ENCODE data around the gene SYNGR2.
A peak's percentile ranks its signal among the peaks of the same experiment; 100 is the strongest.

The SYNGR2 gene

DNA sequence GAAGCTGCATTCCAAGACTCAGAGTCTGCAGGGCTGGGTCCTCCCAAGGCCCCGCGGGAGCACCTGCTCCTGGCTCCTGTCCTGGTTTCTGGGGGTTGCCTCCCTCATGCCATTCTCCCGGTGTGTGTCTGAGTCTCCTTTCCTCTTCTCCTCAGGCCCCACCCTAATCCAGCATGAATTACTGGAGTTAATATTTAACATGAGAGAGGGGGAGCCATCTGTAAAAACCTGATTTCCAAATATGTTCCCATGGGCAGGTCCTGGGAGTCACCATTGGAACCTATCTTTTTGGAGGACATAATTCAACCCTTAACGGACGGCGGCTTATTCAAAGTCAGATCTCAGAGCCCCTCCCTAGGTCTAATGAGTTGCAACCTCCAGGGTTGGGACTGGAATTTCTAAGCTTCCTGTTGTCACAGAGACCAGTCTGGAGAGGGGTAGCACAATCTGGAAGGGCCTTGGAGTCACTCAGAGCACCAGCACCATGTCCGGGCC, 16.8 kb upstream of the SYNGR2 start:
- TF ChIP-seq BACH2 (CRISPR knock-in tag; IDR thresholded peaks at IDR 0.05; ENCODE audit: borderline replicate concordance): no peak
- TF ChIP-seq OSR1 (CRISPR knock-in tag; IDR thresholded peaks at IDR 0.05): no peak
- no peak for TF ChIP-seq ZFP30 (CRISPR knock-in tag; IDR thresholded peaks at IDR 0.05)
- TF ChIP-seq, protein P1, sequence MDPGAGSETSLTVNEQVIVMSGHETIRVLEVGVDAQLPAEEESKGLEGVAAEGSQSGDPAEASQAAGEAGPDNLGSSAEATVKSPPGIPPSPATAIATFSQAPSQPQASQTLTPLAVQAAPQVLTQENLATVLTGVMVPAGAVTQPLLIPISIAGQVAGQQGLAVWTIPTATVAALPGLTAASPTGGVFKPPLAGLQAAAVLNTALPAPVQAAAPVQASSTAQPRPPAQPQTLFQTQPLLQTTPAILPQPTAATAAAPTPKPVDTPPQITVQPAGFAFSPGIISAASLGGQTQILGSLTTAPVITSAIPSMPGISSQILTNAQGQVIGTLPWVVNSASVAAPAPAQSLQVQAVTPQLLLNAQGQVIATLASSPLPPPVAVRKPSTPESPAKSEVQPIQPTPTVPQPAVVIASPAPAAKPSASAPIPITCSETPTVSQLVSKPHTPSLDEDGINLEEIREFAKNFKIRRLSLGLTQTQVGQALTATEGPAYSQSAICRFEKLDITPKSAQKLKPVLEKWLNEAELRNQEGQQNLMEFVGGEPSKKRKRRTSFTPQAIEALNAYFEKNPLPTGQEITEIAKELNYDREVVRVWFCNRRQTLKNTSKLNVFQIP (CRISPR knock-in tag; IDR thresholded peaks at IDR 0.05; ENCODE audit: borderline replicate concordance, low read depth): no peak
- TF ChIP-seq, protein P2, sequence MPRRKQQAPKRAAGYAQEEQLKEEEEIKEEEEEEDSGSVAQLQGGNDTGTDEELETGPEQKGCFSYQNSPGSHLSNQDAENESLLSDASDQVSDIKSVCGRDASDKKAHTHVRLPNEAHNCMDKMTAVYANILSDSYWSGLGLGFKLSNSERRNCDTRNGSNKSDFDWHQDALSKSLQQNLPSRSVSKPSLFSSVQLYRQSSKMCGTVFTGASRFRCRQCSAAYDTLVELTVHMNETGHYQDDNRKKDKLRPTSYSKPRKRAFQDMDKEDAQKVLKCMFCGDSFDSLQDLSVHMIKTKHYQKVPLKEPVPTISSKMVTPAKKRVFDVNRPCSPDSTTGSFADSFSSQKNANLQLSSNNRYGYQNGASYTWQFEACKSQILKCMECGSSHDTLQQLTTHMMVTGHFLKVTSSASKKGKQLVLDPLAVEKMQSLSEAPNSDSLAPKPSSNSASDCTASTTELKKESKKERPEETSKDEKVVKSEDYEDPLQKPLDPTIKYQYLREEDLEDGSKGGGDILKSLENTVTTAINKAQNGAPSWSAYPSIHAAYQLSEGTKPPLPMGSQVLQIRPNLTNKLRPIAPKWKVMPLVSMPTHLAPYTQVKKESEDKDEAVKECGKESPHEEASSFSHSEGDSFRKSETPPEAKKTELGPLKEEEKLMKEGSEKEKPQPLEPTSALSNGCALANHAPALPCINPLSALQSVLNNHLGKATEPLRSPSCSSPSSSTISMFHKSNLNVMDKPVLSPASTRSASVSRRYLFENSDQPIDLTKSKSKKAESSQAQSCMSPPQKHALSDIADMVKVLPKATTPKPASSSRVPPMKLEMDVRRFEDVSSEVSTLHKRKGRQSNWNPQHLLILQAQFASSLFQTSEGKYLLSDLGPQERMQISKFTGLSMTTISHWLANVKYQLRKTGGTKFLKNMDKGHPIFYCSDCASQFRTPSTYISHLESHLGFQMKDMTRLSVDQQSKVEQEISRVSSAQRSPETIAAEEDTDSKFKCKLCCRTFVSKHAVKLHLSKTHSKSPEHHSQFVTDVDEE (CRISPR knock-in tag; IDR thresholded peaks at IDR 0.05): no peak
- TF ChIP-seq, protein P3, sequence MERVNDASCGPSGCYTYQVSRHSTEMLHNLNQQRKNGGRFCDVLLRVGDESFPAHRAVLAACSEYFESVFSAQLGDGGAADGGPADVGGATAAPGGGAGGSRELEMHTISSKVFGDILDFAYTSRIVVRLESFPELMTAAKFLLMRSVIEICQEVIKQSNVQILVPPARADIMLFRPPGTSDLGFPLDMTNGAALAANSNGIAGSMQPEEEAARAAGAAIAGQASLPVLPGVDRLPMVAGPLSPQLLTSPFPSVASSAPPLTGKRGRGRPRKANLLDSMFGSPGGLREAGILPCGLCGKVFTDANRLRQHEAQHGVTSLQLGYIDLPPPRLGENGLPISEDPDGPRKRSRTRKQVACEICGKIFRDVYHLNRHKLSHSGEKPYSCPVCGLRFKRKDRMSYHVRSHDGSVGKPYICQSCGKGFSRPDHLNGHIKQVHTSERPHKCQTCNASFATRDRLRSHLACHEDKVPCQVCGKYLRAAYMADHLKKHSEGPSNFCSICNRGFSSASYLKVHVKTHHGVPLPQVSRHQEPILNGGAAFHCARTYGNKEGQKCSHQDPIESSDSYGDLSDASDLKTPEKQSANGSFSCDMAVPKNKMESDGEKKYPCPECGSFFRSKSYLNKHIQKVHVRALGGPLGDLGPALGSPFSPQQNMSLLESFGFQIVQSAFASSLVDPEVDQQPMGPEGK (CRISPR knock-in tag; IDR thresholded peaks at IDR 0.05; ENCODE audit: borderline replicate concordance): no peak
- no peak for TF ChIP-seq RARB (CRISPR knock-in tag; IDR thresholded peaks at IDR 0.05)
- no peak for TF ChIP-seq CSDC2 (CRISPR knock-in tag; IDR thresholded peaks at IDR 0.05)
- TF ChIP-seq SNAI2 (CRISPR knock-in tag; IDR thresholded peaks at IDR 0.05): no peak
- TF ChIP-seq ZNF565 (CRISPR knock-in tag; conservative IDR thresholded peaks at IDR 0.05; ENCODE audit: low read depth): no peak
- TF ChIP-seq TOX (CRISPR knock-in tag; IDR thresholded peaks at IDR 0.05; ENCODE audit: borderline replicate concordance): no peak
- no peak for TF ChIP-seq ZNF70 (CRISPR knock-in tag; IDR thresholded peaks at IDR 0.05)
- no peak for TF ChIP-seq ISL1 (CRISPR knock-in tag; IDR thresholded peaks at IDR 0.05)
- no peak for TF ChIP-seq ESRRG (CRISPR knock-in tag; IDR thresholded peaks at IDR 0.05)
- TF ChIP-seq ARNTL (CRISPR knock-in tag; IDR thresholded peaks at IDR 0.05; ENCODE audit: borderline replicate concordance, low read depth): no peak
- peak; percentile 24; the same call in 1 of the 3 replicates for ATAC-seq

DNA sequence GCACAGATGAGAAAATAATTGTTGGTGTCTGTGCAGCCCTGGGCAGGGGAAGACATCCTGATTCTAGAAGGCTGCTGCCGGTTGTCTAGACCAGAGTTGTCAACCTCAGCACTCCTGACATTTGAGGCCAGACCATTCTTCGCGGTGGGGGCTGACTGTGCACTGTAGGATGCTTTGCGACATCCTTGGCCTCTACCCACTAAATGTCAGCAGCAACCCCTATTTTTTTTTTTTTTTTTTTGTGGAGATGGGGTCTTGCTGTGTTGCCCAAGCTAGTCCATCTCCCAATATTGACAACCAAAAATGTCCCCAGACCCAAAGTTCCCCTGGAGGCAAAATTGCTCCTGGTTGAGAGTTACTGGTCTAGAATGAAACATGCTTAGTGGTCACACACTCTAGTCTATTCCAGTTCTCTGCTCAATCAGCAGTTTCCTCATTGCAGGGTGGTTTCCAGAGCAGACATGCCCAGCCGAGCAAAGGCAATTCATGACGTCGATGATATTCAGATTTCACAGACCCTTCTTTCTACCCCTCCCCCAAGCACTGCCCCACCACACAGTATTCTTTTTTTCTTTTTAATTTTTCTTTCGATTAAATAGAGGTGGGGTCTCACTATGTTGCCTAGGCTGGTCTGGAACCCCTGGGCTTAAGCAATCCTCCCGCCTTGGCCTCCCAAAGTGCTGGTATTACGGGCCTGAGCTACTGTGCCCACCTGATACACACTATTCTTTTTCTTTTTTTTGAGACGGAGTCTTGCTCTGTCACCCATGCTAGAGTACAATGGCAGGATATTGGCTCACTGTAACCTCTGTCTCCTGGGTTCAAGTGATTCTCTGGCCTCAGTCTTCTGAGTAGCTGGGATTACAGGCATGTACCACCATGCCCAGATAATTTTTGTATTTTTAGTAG, 13.2 kb upstream of the SYNGR2 start:
- ATAC-seq: no peak
- no peak for TF ChIP-seq ZNF565 (CRISPR knock-in tag; conservative IDR thresholded peaks at IDR 0.05; ENCODE audit: low read depth)
- TF ChIP-seq ARNTL (CRISPR knock-in tag; IDR thresholded peaks at IDR 0.05; ENCODE audit: borderline replicate concordance, low read depth): no peak
- TF ChIP-seq SNAI2 (CRISPR knock-in tag; IDR thresholded peaks at IDR 0.05): no peak
- no peak for TF ChIP-seq ESRRG (CRISPR knock-in tag; IDR thresholded peaks at IDR 0.05)
- TF ChIP-seq, protein P1 (CRISPR knock-in tag; IDR thresholded peaks at IDR 0.05; ENCODE audit: borderline replicate concordance, low read depth): no peak
- TF ChIP-seq BACH2 (CRISPR knock-in tag; IDR thresholded peaks at IDR 0.05; ENCODE audit: borderline replicate concordance): no peak
- TF ChIP-seq ZC3H10 (CRISPR knock-in tag; IDR thresholded peaks at IDR 0.05): no peak
- TF ChIP-seq OSR1 (CRISPR knock-in tag; IDR thresholded peaks at IDR 0.05): no peak
- TF ChIP-seq ZFP30 (CRISPR knock-in tag; IDR thresholded peaks at IDR 0.05): no peak
- TF ChIP-seq TCF4 (CRISPR knock-in tag; IDR thresholded peaks at IDR 0.05; ENCODE audit: borderline replicate concordance): no peak
- TF ChIP-seq RARB (CRISPR knock-in tag; IDR thresholded peaks at IDR 0.05): no peak

DNA sequence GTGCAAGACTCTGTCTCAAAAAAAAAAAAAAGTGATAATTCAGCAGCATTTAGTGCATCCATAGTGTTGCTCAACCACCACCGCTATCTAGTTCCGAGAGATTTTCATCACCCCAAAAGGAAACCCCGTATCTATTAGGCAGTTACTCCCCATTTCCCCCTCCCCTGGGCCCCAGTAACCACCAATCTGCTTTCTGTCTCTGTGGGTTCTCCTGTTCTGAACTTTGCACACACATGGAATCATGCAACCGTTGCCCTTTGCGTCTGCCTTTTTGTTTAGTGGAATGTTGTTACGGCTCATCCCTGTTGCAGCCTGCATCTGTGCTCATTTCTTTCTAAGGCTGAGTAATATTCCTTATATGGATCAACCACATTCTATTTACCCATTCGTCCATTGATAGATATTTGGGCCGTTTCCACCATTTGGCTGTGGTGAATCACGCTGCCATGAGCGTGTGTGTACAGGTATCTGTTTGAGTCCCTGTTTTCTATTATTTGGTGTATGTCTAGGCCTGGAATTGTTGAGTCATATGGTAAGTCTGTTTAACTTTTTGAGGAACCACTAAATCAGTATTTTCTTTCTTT, 8.7 kb upstream of the SYNGR2 start:
- TF ChIP-seq, protein P1 (CRISPR knock-in tag; IDR thresholded peaks at IDR 0.05; ENCODE audit: borderline replicate concordance, low read depth): no peak
- no peak for TF ChIP-seq RARB (CRISPR knock-in tag; IDR thresholded peaks at IDR 0.05)
- no peak for TF ChIP-seq SNAI2 (CRISPR knock-in tag; IDR thresholded peaks at IDR 0.05)
- no peak for TF ChIP-seq ESRRG (CRISPR knock-in tag; IDR thresholded peaks at IDR 0.05)
- TF ChIP-seq BACH2 (CRISPR knock-in tag; IDR thresholded peaks at IDR 0.05; ENCODE audit: borderline replicate concordance): no peak
- TF ChIP-seq ZFP30 (CRISPR knock-in tag; IDR thresholded peaks at IDR 0.05): no peak
- no peak for TF ChIP-seq ARNTL (CRISPR knock-in tag; IDR thresholded peaks at IDR 0.05; ENCODE audit: borderline replicate concordance, low read depth)
- TF ChIP-seq ZNF565 (CRISPR knock-in tag; conservative IDR thresholded peaks at IDR 0.05; ENCODE audit: low read depth): no peak
- TF ChIP-seq, protein P4, sequence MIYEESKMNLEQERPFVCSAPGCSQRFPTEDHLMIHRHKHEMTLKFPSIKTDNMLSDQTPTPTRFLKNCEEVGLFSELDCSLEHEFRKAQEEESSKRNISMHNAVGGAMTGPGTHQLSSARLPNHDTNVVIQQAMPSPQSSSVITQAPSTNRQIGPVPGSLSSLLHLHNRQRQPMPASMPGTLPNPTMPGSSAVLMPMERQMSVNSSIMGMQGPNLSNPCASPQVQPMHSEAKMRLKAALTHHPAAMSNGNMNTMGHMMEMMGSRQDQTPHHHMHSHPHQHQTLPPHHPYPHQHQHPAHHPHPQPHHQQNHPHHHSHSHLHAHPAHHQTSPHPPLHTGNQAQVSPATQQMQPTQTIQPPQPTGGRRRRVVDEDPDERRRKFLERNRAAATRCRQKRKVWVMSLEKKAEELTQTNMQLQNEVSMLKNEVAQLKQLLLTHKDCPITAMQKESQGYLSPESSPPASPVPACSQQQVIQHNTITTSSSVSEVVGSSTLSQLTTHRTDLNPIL (CRISPR knock-in tag; IDR thresholded peaks at IDR 0.05; ENCODE audit: low read depth): no peak
- TF ChIP-seq OSR1 (CRISPR knock-in tag; IDR thresholded peaks at IDR 0.05): no peak
- no peak for TF ChIP-seq ISL1 (CRISPR knock-in tag; IDR thresholded peaks at IDR 0.05)
- ATAC-seq: no peak
